ENCODE results near the gene TMEM255B.
"Not testable (repeated sequence)": the region's sequence is repeated elsewhere in the genome, so short reads cannot be mapped to it uniquely, and the experiment has no call there.

TMEM255B gene

GRCh38 chr13:113791226-113791625, 32.2 kb downstream of the TMEM255B start:
- DNase-seq: no peak

GRCh38 chr13:113791761-113792160, 32.7 kb downstream of the TMEM255B start:
- DNase-seq: no peak

DNA sequence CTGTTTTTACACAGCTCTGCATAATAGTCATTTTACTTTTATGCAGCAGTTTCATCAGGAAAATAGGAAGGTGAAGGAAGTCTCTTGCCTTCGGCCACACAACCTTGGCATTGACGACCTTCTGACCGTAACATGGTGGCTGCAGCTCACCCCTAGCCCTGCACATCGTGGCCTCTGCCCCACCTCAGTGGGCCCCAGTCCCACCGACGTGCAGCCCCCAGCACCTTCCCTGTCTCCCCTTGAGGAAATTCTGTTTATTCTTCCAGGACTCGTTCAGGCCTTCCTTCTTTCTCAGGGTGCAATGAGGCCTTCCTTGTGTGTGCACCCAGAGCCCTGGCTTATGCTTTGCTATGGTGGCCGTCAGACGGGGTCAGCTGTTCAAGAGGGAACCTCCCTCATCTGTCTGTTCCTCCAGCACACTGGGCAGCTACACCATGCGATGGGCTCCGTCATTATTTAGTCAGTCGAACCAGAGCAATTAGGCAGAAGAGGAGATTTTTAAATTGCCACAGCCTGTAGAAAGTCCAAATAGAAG, 33.3 kb downstream of the TMEM255B start:
- DNase-seq: no peak

DNA sequence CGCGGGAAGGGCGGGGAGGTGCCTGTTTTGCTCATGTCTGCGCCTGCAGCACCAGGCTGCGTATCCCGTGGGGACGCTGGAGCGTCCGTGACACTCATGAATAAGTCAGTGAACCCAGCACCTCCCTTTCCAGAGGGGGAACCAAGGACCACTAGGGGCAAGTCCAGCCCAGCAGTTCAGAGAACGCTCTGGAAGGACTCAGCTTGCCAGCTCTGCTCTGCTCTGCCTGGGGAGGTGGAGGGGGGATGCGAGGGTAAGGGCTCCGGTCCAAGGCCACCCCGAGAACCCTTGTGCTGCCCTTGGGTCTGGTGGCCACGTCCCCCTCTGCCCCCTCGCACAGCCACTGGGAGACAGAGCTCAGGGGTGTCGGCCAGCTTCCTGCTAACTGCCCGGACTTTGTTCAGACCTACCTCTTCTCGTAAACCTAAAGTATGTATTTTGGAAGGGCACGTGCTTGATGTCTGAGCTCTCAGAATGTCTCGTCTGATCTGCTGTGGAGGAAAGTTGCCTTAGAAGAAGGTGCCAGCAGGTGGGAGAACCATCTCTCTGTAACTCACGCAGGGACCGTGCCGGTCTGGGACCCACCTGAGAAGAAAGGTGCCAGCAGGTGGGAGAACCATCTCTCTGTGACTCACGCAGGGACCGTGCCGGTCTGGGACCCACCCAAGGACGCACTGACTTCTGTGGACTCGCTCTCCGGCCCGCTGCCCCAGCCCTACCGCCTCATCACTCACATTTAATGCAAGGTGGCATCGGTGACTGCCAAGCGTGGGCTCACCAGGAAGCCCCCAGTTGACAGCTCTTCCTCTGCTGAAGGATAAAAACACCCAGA, 34.1 kb downstream of the TMEM255B start:
- DNase-seq: no peak

GRCh38 chr13:113793718-113794085, 34.7 kb downstream of the TMEM255B start:
- no peak for DNase-seq

GRCh38 chr13:113794086-113794485, 35.1 kb downstream of the TMEM255B start:
- DNase-seq: no peak

DNA sequence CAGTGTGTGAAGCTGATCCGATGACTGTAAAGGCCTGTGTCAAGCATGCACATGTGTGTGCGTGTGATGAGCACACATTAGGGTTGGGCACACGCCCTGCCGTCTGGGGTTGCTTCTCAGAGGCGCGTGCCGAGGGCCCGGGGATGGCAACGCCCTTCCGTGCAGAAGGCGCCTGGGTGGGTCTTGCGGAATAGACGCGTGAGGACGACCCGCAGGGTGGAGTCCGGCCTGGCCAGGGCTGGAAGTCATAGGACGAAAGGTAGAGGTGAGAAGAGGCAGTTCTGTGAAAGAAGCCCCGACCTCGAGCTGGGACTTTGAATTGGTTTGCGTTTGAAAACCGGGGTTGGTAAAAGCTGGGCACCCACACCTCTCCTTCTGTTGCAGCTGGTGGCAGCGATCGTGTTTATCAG, 35.7 kb downstream of the TMEM255B start:
- no peak for DNase-seq

GRCh38 chr13:113795362-113795761, 36.3 kb downstream of the TMEM255B start:
- DNase-seq: not testable (repeated sequence)

- no peak for DNase-seq
These were observed 37.4 kb downstream of the TMEM255B start for GRCh38 chr13:113796211-113796963.

DNA sequence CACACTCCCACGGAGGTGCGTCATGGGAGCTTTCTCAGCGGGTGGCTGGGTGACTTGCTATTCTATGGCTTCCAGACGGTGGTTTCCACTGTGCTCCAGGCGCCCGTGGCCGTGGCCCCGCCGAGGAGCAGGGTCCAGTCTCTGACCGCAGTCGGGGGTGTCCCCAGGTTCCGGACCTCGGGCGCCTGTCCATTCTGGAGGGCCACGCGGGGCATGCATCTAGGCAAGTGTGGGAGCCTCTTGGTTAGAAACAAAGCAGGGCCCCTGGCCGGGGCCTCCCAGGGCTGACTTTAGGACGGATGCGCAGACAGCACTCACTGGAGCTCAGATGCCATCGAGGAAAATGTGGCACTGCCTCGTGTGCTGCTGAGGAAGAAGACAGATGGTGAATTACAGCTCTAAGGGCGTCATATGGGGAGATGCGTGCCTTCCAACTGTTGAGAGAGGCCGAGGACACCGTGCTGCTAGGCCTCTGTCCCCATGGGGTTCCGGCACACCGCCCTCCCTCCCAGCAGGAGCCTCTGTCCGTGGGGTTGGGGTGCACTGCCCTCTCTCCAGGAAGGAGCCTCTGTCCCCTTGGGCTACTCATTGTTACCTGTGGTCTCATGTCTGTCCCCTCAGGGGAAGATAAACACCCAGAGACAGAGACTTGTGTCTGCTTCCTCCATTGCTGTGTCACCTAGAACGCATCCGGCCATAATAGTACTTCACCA, 38.1 kb downstream of the TMEM255B start:
- no peak for DNase-seq

- DNase-seq: no peak
These were observed 39.3 kb downstream of the TMEM255B start for GRCh38 chr13:113798200-113798811.

- no peak for DNase-seq
These were observed 41.5 kb downstream of the TMEM255B start for GRCh38 chr13:113800576-113800926.

DNA sequence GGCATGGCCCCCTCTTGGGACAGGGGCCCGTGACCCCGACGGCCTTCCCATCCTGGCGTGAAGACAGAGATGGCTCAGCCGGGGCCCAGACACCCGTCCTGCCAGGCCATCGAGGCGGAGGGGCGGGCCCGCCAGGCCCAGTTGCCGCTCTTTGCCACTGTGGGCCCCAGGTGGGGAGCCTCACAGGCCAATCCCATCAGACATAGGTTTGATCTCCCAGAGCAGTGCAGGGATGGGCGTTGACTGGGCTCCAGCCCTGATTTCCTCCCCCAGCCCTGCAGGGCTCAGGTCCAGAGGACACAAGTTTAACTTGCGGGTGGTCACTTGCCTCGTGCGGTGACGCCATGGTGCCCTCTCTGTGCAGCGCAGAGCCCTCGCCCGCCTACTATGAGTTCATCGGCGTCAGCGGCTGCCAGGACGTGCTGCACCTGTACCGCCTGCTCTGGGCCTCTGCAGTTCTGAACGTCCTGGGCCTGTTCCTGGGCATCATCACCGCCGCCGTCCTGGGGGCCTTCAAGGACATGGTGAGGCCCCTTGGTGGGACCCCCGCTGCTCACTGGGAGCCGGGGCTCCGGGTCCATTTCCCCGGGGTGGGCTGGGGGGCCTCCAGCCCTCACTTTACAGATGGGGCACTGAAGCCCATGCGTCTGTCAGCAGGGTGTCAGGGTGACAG, 42.4 kb downstream of the TMEM255B start:
- no peak for DNase-seq

DNA sequence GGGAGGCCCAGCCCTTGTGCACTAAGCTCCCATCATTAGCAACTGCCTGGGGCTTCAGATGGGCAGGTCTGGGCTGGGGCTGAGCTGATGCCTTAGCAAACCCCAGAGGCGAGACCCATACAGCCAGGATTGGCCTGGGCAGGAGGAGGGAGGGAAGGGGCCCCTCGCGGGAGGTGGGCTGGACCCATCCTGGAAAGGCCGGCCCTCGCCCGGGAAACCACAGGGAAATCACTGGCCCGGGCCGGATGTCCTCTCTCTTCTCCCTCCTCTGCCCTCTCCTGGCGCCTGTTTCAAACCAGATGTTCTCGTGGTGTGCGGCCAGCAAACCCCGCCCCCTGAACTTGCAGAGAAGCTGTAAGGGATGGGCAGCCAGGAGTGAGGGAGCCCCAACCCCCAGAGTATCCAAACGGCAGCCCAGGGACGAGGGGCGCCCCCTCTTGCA, 43.1 kb downstream of the TMEM255B start:
- DNase-seq: no peak

- DNase-seq: no peak
These were observed 43.7 kb downstream of the TMEM255B start for GRCh38 chr13:113802761-113803160.

GRCh38 chr13:113803409-113804016, 44.5 kb downstream of the TMEM255B start:
- no peak for DNase-seq

GRCh38 chr13:113804017-113804702, 45.1 kb downstream of the TMEM255B start:
- DNase-seq: no peak

- no peak for DNase-seq
These were observed 45.8 kb downstream of the TMEM255B start for GRCh38 chr13:113804703-113805430.

DNA sequence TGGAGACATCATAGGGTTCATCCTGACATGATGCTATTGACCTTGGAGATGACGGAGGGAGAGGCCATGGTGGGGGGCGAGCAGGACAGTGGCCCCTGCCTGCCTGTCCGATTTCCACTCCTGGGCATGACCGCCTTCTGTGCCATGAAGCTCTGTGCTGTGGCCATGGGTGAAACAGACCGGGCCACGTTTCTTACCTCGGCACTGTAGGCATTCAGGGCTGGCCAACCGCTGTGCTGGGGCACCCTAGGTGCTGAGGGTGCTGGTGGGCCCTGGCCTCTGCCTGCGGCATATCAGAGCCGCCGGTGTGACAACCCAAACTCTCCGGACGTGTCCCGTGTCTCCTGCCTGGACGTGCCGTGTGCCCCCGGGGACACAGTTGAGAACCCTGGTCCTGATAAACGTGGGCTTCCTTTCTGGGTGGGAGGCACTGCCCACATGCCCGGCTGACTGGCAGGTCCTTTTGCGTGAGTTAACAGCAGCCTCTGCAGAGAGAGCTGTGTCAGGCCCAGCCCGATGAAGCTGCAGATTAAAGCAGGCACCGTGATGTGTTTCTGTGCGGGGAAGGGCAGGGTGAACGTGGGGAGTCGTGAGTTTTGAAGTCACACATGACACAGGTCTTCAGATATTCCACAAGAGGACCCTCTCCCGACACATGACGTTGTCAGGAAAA, 46.5 kb downstream of the TMEM255B start:
- DNase-seq: no peak

- no peak for DNase-seq
These were observed 47.1 kb downstream of the TMEM255B start for GRCh38 chr13:113806104-113806471.

All from stimulated activated CD4-positive, alpha-beta T cell treated with anti-CD3 and anti-CD28 coated beads, Interleukin-2, amount 100 ng/mL, for 24 hours (primary cell).